ENCODE measurements around the gene DERL2. TPM values are rescaled to one million over a fixed set of nuclear protein-coding genes. Genes with fewer than 3 reads are reported as not detected.

DERL2 gene
- total and polyA plus RNA-seq, 9 of the 15 experiments (the other 6 are each of a cell fraction or from before 2014, with no cell fraction given), result 11.5 to 105 (median 30.7) TPM

DNA sequence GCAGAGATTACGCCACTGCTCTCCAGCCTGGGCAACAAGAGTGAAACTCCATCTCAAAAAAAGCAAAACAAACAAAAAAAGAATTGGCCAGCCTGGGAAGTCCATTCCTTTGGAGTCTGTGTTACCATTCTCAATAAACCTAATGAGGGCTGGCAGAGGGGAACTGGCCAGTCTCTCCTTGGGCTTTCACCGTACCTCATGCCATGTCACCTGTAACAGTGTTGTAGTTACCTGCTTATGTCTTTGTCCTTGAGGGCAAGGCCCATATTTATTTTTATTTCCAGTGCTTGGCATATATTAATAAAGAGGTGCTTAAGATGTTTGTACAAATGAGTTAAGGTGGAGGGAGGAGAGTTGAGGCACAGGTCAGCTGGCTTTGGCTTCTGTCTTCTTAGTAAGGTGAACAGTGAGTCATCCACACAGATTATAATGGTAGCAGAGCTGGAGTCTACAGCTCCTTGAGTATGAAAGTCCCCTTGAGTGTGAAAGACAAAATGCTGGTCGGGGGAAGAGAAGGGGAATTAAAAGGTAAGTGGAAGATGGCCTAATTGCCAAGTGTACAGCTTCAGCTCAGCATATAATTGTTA lies 55.5 kb downstream of the DERL2 start (continued):
- TF ChIP-seq, protein P1, sequence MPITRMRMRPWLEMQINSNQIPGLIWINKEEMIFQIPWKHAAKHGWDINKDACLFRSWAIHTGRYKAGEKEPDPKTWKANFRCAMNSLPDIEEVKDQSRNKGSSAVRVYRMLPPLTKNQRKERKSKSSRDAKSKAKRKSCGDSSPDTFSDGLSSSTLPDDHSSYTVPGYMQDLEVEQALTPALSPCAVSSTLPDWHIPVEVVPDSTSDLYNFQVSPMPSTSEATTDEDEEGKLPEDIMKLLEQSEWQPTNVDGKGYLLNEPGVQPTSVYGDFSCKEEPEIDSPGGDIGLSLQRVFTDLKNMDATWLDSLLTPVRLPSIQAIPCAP (CRISPR knock-in tag; IDR thresholded peaks at IDR 0.05; ENCODE audit: borderline replicate concordance), result no peak
- TF ChIP-seq TARDBP (IDR thresholded peaks at IDR 0.05) (no peak), SMARCA4 (IDR thresholded peaks at IDR 0.05) (no peak)
- TF ChIP-seq, protein P2, sequence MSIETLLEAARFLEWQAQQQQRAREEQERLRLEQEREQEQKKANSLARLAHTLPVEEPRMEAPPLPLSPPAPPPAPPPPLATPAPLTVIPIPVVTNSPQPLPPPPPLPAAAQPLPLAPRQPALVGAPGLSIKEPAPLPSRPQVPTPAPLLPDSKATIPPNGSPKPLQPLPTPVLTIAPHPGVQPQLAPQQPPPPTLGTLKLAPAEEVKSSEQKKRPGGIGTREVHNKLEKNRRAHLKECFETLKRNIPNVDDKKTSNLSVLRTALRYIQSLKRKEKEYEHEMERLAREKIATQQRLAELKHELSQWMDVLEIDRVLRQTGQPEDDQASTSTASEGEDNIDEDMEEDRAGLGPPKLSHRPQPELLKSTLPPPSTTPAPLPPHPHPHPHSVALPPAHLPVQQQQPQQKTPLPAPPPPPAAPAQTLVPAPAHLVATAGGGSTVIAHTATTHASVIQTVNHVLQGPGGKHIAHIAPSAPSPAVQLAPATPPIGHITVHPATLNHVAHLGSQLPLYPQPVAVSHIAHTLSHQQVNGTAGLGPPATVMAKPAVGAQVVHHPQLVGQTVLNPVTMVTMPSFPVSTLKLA (conservative IDR thresholded peaks at IDR 0.05), result no peak

DNA sequence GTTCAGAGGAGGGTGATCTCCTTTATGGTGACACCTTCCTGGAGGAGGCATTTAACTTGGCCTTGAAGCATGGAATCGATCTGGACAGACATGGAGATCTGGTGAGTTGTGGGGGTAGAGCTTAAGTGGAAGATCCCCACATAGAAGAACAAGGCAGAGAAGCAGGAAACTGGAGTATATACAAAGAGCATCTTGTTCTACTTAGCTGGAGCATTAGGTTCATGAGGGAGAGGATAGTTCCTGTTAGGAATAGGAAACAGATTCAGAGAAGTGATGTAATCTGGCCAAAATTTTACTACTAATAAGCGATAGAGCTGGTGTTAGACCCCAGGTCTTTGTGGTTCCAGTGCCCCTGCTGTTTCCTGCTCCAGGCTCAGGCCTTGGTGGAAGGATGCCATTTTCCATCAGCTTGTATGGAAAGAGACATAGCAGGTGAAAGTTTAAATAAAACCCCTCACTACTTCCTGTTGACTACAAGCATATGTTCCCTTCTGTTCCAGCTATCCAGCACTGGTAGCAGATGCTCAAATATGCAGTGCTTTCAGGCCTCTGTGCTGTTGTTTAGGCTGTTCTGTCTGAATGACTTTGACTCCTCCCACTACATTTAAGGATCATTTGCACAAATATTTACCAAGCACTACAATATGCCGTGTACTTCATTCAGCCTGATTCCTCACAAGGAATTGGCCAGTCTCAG lies 56.6 kb downstream of the DERL2 start:
- ATAC-seq (no peak), DNase-seq (ENCODE audit: extremely low read depth in 1 of 4, low spot score in 3 of 4) (no peak), FAIRE-seq (no peak)
- POLR2A ChIA-PET, result interaction anchor here (0.7 to 4.1 kb wide), 5 partner anchors 8 to 719 kb away, joined by 3 to 13 read pairs (median 7); partner anchors contain the start of genes NUP88 and RPAIN
- Histone ChIP-seq H3K9ac (ENCODE audit: insufficient read depth in 1 of 2, low read depth in 2 of 2, low read length in 2 of 2) (no peak overlapping the region), H3K36me3 (ENCODE audit: control insufficient read depth, insufficient read depth, low read length) (peaks cover 82% of the 10 kb centered on the region; the same call in 2 of the 3 replicates), H3K4me3 (no peak overlapping the region), H3K9me3 (replicated peaks; ENCODE audit: control insufficient read depth, insufficient read depth, low read depth, low read length) (no peaks in the 10 kb centered on the region), H3K4me1 (replicated peaks in 1 of 2; ENCODE audit: control insufficient read depth in 2 of 2, insufficient read depth in 2 of 2, low read length in 2 of 2) (no peaks in the 10 kb centered on the region), H4K20me1 (replicated peaks; ENCODE audit: control insufficient read depth, insufficient read depth, low read length) (no peaks in the 10 kb centered on the region), H2AFZ (ENCODE audit: low read depth, low read length) (no peak overlapping the region), H3K4me2 (ENCODE audit: insufficient read depth, low read length) (no peak overlapping the region), H3K79me2 (ENCODE audit: control insufficient read depth, insufficient read depth, low read length) (peaks cover 6% of the 10 kb centered on the region; the same call in 1 of the 3 replicates), H3K27me3 (ENCODE audit: control insufficient read depth in 2 of 2, insufficient read depth in 2 of 2, low read length in 2 of 2) (no peaks in the 10 kb centered on the region), H3K27ac (ENCODE audit: extremely low read depth, low read depth, low read length) (no peak overlapping the region), H3K9me1 (ENCODE audit: control insufficient read depth, insufficient read depth, low read length) (no peaks in the 10 kb centered on the region)
- intact Hi-C loops (cut with micrococcal nuclease) (no loop called here), in situ Hi-C loops (cut with MboI) (no loop called here)
- no TSS peak for BruUV-seq (replicated peaks)
- CTCF ChIA-PET (ENCODE audit: low intra/inter-chr PET ratio), result no interaction called here
- 87% methylated on average over 3 of the region's 3 CpGs for WGBS (ENCODE audit: insufficient coverage, low coverage, missing lambda C conversion rate)
- TF ChIP-seq MEF2A (IDR thresholded peaks at IDR 0.05; ENCODE audit: control insufficient read depth, low read depth, low read length) (no peak), PRPF4 (IDR thresholded peaks at IDR 0.05; ENCODE audit: insufficient read depth, low read depth, low read length, poor library complexity, severe bottlenecking) (no peak), KAT8 (IDR thresholded peaks at IDR 0.05; ENCODE audit: low read depth) (no peak), FIP1L1 (IDR thresholded peaks at IDR 0.05; ENCODE audit: low read depth, low read length, poor library complexity, severe bottlenecking) (no peak), NCOA2 (IDR thresholded peaks at IDR 0.05; ENCODE audit: partially characterized antibody in 2 of 2) (no peak), RBM15 (IDR thresholded peaks at IDR 0.05; ENCODE audit: insufficient read depth, low read length) (no peak)
- TF ChIP-seq, protein P3, sequence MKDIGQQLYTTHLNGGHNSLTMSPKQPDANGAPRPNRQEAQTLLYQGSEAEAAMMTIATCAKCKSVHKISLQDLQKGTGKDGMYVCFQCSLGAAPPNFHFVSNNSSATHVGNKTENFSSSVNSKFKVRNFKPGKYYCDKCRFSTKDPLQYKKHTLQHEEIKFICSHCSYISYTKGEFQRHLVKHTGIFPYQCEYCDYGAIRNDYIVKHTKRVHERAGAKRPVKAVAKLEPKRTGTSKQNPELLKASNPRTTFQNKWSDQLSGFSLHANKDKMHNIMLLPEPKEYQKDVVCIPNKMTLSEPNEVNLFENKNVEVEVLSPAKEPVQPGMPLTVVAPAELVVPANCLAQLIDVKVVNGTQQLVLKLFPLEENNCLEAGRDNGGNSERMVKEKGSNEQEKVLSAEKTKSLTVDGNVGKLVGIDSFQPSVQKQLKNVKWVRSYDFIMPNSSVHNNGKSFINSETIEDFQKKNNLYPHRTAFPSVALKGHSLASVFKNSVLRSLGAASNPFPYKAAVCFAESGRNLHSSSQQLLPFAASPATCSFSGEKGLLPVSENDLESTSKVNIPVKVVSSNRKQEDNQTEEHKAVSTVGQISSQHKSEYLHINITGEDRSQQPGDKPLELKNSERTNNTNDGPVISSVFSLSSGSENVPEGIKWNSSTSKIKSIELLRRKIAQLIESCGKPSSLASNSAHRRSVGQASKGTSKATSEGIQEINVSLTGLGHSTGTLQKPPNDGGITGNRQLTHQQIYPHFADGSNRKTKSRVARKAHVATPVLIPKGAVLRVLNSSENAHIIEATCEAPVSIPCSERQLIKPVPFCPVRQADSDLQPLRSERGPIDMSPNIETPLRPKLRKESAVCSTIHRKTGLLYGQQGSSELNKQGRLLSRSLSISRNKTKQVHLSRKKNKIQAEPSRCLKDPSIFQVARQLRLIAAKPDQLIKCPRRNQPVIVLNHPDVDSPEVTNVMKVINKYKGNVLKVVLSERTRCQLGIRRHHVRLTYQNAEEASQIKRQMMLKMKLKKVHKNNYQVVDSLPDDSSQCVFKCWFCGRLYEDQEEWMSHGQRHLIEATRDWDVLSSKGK (CRISPR knock-in tag; IDR thresholded peaks at IDR 0.05), result no peak
- TF ChIP-seq, protein P4, sequence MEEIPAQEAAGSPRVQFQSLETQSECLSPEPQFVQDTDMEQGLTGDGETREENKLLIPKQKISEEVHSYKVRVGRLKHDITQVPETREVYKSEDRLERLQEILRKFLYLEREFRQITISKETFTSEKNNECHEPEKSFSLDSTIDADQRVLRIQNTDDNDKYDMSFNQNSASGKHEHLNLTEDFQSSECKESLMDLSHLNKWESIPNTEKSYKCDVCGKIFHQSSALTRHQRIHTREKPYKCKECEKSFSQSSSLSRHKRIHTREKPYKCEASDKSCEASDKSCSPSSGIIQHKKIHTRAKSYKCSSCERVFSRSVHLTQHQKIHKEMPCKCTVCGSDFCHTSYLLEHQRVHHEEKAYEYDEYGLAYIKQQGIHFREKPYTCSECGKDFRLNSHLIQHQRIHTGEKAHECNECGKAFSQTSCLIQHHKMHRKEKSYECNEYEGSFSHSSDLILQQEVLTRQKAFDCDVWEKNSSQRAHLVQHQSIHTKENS (CRISPR knock-in tag; IDR thresholded peaks at IDR 0.05), result no peak
